Nephron progenitor cell (in vitro differentiated cells): ENCODE data around the gene MSANTD3.
"Not testable (repeated sequence)": the region's sequence is repeated elsewhere in the genome, so short reads cannot be mapped to it uniquely, and the experiment has no call there.

Experiments used
- DNase-seq: peaks from one replicate; pipeline ENCODE4 v3.0.0; 2021
- H3K27ac Mint-ChIP-seq: 2 replicates; pipeline ENCODE4 v1.8.0; 2021; ENCODE audit warnings: mild to moderate bottlenecking, moderate library complexity, mixed read lengths
- H3K27me3 Mint-ChIP-seq: 2 replicates; pipeline ENCODE4 v1.8.0; 2021; ENCODE audit warnings: mild to moderate bottlenecking, low read depth, mixed read lengths; ENCODE audit not compliant: poor library complexity
- H3K36me3 Mint-ChIP-seq: 2 replicates; pipeline ENCODE4 v1.8.0; 2021; ENCODE audit warnings: low read depth, mixed read lengths
- H3K4me1 Mint-ChIP-seq: 2 replicates; pipeline ENCODE4 v1.8.0; 2021; ENCODE audit warnings: mixed read lengths
- H3K4me3 Mint-ChIP-seq: 2 replicates; pipeline ENCODE4 v1.8.0; 2021; ENCODE audit warnings: mild to moderate bottlenecking, moderate library complexity, mixed read lengths
- H3K9me3 Mint-ChIP-seq: 2 replicates; pipeline ENCODE4 v1.8.0; 2021; ENCODE audit warnings: mild to moderate bottlenecking, moderate library complexity, mixed read lengths
- TF ChIP-seq, protein P1 (sequence below): fragments of 200-600 bp; sonication (generic); IDR thresholded peaks from 2 replicates; pipeline ENCODE4 v1.5.0; 2021; ENCODE audit warnings: antibody characterized with exemption

The MSANTD3 gene

GRCh38 chr9:100432736-100433135 lies 5.8 kb downstream of the MSANTD3 start:
- TF ChIP-seq, protein P1, sequence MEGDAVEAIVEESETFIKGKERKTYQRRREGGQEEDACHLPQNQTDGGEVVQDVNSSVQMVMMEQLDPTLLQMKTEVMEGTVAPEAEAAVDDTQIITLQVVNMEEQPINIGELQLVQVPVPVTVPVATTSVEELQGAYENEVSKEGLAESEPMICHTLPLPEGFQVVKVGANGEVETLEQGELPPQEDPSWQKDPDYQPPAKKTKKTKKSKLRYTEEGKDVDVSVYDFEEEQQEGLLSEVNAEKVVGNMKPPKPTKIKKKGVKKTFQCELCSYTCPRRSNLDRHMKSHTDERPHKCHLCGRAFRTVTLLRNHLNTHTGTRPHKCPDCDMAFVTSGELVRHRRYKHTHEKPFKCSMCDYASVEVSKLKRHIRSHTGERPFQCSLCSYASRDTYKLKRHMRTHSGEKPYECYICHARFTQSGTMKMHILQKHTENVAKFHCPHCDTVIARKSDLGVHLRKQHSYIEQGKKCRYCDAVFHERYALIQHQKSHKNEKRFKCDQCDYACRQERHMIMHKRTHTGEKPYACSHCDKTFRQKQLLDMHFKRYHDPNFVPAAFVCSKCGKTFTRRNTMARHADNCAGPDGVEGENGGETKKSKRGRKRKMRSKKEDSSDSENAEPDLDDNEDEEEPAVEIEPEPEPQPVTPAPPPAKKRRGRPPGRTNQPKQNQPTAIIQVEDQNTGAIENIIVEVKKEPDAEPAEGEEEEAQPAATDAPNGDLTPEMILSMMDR = no peak
- peaks cover 42% of the 10 kb centered on the region for H3K36me3 Mint-ChIP-seq

DNA sequence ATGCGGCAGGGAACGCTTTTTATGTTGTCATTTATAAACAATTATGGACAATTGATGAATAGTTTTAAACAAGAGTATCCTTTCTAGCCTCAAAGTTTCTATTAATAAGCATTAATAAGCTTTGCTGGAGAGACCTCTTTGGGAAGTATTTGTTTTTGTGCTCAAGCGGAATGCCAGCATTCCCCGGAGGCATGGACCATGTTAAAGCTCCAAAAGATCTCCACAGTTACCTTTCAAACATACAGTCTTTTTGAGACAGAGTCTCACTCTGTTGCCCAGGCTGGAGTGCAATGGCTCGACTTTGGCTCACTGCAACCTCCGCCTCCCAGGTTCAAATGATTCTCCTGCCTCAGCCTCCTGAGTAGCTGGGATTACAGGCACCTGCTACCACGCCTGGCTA lies 9.6 kb downstream of the MSANTD3 start:
- Mint-ChIP-seq H3K4me1 (peaks cover 9% of the 10 kb centered on the region), H3K4me3 (no peak overlapping the region), H3K9me3 (no peaks in the 10 kb centered on the region), H3K27ac (no peak overlapping the region), H3K36me3 (peaks cover 26% of the 10 kb centered on the region), H3K27me3 (no peaks in the 10 kb centered on the region)
- no peak for DNase-seq
- TF ChIP-seq, protein P1 = no peak

More at GRCh38 chr9:100432736-100433135, 5.8 kb downstream of the MSANTD3 start:
- H3K4me3 Mint-ChIP-seq = no peak overlapping the region
- peaks cover 32% of the 10 kb centered on the region for H3K4me1 Mint-ChIP-seq
- DNase-seq = no peak
- no peaks in the 10 kb centered on the region for H3K9me3 Mint-ChIP-seq
- no peaks in the 10 kb centered on the region for H3K27me3 Mint-ChIP-seq
- no peak overlapping the region for H3K27ac Mint-ChIP-seq

- Mint-ChIP-seq H3K4me1 (peaks cover 11% of the 10 kb centered on the region), H3K27me3 (no peaks in the 10 kb centered on the region), H3K4me3 (no peak overlapping the region), H3K36me3 (peaks cover 29% of the 10 kb centered on the region), H3K9me3 (no peaks in the 10 kb centered on the region), H3K27ac (no peak overlapping the region)
- TF ChIP-seq, protein P1 = peak; percentile 96
- peak; percentile 78 for DNase-seq
These were observed 11.2 kb downstream of the MSANTD3 start for GRCh38 chr9:100437860-100438805.

DNA sequence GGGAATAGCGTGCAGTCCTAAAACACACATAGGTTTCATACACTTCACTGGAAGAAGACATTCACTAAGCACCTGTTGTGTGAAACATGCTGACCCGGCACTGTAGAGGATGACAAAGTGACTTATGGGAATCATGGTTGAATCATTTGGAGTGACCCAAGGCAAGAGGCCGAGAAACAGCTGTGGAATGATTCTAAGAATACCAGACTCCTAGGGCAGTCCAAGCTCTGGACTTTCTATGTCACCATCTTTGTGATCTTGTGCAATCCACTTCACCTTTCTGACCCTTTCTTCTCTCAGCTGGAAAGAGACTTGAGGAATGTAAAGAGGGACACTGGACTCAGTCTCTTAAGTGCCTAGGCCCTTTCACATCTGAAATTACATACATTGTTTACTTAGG lies 13.1 kb downstream of the MSANTD3 start:
- Mint-ChIP-seq H3K4me1 (peaks cover 26% of the 10 kb centered on the region), H3K27ac (no peak overlapping the region), H3K27me3 (no peaks in the 10 kb centered on the region), H3K9me3 (no peaks in the 10 kb centered on the region), H3K4me3 (no peak overlapping the region), H3K36me3 (peaks cover 24% of the 10 kb centered on the region)
- DNase-seq = no peak
- TF ChIP-seq, protein P1 = no peak

- H3K27me3 Mint-ChIP-seq = not testable (repeated sequence)
These were observed 13.5 kb downstream of the MSANTD3 start for GRCh38 chr9:100440487-100440886.

DNA sequence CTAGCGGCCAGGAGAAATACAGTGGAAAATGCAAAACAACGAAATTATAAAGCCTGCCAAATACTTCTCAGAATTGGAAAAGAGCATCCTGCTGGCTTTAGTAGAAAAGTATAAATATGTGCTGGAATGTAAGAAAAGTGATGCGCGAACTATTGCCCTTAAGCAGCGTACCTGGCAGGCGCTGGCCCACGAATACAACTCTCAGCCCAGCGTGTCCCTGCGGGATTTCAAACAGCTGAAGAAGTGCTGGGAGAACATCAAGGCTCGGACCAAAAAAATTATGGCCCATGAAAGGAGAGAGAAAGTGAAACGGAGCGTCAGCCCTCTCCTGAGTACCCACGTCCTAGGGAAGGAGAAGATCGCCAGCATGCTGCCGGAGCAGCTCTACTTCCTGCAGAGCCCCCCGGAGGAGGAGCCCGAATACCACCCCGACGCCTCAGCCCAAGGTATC lies 15.0 kb downstream of the MSANTD3 start:
- no peaks in the 10 kb centered on the region for H3K27me3 Mint-ChIP-seq
- no peak overlapping the region for H3K4me3 Mint-ChIP-seq
- TF ChIP-seq, protein P1 = no peak
- H3K9me3 Mint-ChIP-seq = no peaks in the 10 kb centered on the region
- H3K4me1 Mint-ChIP-seq = peaks cover 26% of the 10 kb centered on the region
- peak overlapping the region; percentile 69 for H3K27ac Mint-ChIP-seq
- DNase-seq = no peak
- peaks cover 32% of the 10 kb centered on the region for H3K36me3 Mint-ChIP-seq

More at GRCh38 chr9:100440487-100440886, 13.5 kb downstream of the MSANTD3 start:
- not testable (repeated sequence) for H3K9me3 Mint-ChIP-seq, H3K27ac Mint-ChIP-seq, DNase-seq, H3K4me3 Mint-ChIP-seq
- Mint-ChIP-seq H3K36me3 (peaks cover 23% of the 10 kb centered on the region), H3K4me1 (peaks cover 26% of the 10 kb centered on the region)
